HL-60 (cell line): ENCODE data around the gene TSHZ2.

ENCODE experiments used
- GABPA ChIP-seq: IDR thresholded peaks from 2 replicates; pipeline ENCODE4 v1.6.1; 2012; ENCODE audit warnings: low read depth
- POLR2AphosphoS5 ChIP-seq: IDR thresholded peaks from 2 replicates; pipeline ENCODE4 v1.6.1; 2012; ENCODE audit warnings: low read depth
- SPI1 ChIP-seq: IDR thresholded peaks from 2 replicates; pipeline ENCODE4 v1.6.1; 2012; ENCODE audit warnings: low read depth, mild to moderate bottlenecking, borderline replicate concordance
- TF ChIP-seq, protein P1 (sequence below): IDR thresholded peaks from one replicate; pipeline ENCODE4 v1.5.1; 2011; ENCODE audit warnings: low read length, control low read depth, inconsistent platforms; ENCODE audit not compliant: insufficient read depth

DNA sequence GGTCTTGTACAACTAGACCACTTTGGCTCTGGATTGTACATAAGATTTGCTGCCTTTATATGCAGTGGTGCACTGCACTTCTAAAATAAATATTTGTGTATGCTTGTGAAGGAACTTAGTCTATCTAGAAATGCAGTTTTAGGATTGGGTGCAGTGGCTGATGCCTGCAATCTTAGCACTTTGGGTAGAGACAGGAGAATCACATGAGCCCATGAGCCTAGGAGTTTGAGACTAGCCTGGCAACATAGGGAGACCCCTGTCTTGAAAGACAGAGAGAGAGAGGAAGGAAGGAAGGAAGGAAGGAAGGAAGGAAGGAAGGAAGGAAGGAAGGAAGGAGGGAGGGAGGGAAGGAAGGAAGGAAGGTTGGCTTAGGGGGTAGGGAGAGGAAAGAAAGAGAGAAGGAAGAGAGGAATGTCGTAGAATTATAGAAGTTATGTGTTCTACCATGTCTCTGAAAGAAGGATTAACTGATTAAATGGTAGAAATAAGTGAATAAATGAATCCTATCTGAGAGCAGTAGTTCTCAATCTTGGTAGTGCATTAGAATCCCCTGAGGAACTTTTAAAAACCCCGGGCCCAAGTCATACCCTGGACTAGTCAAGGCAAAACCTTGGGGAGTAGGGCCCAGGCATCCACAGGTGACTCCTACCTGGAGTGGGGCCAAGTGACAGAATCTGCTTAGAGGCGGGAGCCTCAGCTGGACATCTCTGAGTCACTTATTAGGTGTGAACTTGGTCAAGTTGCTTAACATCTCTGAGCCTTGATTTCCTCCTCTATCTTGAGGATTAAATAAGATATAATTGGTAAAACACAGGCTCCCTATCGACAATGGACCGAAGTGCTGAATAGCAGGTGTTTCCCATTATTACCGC lies 491.2 kb downstream of the TSHZ2 start:
- TF ChIP-seq, protein P1, sequence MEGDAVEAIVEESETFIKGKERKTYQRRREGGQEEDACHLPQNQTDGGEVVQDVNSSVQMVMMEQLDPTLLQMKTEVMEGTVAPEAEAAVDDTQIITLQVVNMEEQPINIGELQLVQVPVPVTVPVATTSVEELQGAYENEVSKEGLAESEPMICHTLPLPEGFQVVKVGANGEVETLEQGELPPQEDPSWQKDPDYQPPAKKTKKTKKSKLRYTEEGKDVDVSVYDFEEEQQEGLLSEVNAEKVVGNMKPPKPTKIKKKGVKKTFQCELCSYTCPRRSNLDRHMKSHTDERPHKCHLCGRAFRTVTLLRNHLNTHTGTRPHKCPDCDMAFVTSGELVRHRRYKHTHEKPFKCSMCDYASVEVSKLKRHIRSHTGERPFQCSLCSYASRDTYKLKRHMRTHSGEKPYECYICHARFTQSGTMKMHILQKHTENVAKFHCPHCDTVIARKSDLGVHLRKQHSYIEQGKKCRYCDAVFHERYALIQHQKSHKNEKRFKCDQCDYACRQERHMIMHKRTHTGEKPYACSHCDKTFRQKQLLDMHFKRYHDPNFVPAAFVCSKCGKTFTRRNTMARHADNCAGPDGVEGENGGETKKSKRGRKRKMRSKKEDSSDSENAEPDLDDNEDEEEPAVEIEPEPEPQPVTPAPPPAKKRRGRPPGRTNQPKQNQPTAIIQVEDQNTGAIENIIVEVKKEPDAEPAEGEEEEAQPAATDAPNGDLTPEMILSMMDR: no peak
- TF ChIP-seq SPI1 (no peak), POLR2AphosphoS5 (no peak), GABPA (no peak)
